HK-2 (cell line): ENCODE results near the gene TMEM131.
A peak's percentile ranks its signal among the peaks of the same experiment; 100 is the strongest.
"Not testable (repeated sequence)": the region's sequence is repeated elsewhere in the genome, so short reads cannot be mapped to it uniquely, and the experiment has no call there.

Experiments
- DNase-seq: peaks from one replicate; pipeline ENCODE4 v3.0.0-alpha.2; 2018; ENCODE audit not compliant: unreplicated experiment

The TMEM131 gene

DNA sequence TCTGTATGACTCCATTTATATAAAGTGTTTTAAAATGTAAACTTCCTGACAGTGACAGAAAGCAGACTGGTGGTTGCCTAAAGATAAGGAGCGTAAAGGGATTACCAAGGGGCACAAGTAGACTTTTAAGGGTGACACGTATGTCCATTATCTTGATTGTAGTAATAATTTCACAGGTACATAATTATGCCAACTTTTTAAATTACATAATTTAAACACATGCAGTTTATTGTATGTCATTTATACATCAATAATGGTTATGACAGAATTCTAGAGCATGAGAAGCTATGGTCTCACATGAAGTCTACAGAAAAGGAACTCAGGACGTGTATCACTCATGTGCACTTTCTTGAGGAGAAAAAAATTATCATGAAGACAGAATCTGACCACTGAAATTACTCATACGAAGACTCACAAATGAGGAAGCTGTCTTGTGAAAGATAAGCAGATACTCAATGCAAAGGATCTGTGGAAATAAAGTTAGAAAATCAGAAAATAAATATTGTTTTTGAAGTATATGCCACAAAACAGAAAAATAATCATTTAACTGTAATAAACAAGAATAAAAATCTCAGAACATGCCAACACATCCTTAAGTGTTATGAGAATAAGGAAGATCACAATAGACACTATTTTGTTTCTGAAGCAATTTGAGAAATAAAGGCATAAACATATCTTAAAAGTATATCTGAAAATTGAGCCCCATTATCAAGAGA lies 84.4 kb downstream of the TMEM131 start:
- DNase-seq, result no peak

DNA sequence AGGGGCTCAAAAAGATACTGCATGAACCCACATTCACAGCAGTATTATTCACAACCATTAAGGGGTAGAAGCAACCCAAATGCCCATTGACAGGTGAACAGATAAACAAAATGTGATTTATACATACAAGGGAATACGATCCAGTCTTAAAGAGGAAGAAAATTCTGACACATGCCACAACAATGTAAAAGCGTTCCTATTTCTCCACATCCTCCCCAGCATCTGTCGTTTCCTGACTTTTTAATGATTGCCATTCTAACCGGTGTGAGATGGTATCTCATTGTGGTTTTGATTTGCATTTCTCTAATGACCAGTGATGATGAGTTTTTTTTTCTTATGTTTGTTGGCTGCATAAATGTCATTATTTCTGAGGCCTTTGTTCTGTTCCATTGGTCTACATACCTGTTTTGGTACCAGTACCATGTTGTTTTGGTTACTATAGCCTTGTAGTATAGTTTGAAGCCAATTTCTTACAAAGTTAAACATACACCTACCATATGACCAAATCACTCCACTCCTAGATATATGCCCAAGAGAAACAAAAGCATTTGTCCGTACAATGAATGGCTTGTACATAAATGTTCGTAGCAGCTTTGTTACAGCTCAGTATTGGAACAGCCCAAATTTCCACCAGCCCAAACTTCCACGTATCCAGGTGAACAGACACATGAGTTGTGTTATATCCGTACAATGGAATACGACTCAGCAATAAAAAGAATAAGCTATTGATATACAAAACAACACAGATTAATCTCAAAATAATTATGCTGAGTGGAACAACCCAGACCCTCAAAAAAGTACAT lies 85.1 kb downstream of the TMEM131 start:
- DNase-seq, result no peak

DNA sequence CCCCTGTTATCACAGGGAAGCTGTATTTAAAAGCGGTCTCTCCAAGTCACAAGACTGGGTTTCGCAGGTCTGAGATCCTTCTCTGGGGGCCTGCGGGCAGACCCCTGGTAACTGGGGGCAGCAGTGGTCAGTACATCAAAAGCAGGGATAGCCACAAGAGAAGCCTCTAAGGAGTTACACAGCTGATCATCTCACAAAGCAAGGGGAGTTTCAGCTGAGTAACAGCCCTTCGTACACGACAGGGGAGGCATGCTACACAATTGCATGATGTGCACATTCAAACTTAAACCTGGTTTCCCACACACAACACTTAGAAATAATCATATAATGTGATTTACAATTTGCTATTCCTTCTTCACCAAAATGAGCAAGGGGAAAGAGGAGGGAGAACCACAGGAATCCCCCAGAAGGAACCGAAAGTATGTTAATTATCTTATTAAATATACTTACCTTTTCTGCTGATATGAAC lies 87.5 kb downstream of the TMEM131 start:
- DNase-seq, result no peak

- DNase-seq, result no peak
These were observed 88.2 kb downstream of the TMEM131 start for GRCh38 chr2:97907369-97908100.

DNA sequence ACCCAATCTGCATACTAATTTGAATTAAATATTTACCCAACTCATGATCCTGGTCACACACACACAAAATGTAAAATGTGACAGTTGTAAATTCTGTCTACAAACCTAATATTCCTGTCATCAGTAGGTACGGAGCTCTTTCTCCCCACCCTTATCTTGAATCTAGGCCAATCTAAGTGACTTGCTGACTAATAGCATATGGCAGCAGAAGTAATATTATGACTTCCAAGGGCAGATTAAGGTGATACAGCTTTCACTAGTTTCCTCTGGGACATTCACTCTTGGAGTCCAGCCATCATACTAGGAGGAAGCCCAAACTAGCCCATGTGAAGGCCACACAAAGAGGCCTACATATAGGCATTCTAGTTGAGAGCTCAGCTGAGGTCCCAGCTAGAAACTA lies 89.4 kb downstream of the TMEM131 start:
- no peak for DNase-seq

DNA sequence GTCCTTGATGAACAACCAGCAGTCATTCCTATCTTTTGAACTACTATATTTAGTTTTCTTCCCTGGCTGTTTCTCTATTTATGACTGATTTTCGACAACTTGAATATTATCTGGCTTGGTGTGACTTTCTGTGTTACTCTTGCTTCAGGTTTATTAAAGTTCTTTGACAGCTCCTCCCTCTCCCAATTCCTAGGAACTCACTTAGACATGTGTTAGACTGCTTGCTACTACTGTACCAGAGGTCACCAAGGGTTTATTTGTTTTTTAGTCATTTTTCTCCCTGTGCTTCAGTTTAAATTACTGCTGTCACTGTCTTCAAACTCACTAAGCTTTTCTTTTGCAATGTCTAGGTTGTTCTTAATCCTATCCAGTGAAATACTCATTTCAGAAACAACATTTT lies 90.5 kb downstream of the TMEM131 start:
- no peak for DNase-seq

GRCh38 chr2:97901862-97902261 lies 93.9 kb downstream of the TMEM131 start:
- DNase-seq, result no peak

DNA sequence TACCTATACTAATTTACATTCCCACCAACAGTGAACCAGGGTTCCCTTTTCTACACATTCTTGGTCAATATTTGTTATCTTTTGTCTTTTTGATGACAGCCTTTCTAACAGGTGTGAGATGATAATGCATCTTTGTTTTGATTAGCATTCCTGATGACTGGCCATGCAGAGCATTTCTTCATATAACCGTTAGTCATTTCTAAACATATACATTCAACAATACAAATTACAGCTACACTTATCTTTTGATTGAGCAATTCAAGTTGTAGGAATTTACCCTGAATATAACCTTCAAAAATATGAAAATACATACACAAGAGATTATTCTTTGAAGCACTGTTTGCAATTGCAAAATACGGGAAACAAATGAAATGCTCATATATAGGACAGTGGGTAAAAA lies 94.9 kb downstream of the TMEM131 start:
- DNase-seq, result no peak

GRCh38 chr2:97893042-97893441 lies 102.7 kb downstream of the TMEM131 start:
- not testable (repeated sequence) for DNase-seq

GRCh38 chr2:97891611-97892010 lies 104.1 kb downstream of the TMEM131 start:
- no peak for DNase-seq

GRCh38 chr2:97889156-97889555 lies 106.6 kb downstream of the TMEM131 start:
- no peak for DNase-seq

DNA sequence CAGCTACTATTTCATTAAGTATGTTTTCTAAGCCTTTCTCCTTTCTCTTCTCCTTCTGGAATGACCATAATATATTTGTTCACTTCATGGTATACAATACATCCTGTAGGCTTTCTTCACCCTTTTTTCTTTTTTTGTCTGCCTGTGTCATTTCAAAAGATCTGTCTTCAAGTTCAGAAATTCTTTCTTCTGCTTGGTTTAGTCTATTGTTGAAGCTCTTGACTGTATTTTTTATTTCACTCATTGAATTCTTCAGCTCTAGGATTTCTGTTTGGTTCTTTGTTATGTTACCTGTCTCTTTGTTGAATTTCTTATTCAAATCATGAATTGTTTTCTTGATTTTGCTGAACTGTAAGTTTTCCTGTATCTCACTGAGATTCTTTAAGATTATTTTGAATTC lies 109.9 kb downstream of the TMEM131 start:
- no peak for DNase-seq

GRCh38 chr2:97880334-97880733 lies 115.4 kb downstream of the TMEM131 start:
- no peak for DNase-seq

- DNase-seq, result no peak
These were observed 116.9 kb downstream of the TMEM131 start for GRCh38 chr2:97878865-97879264.

- not testable (repeated sequence) for DNase-seq
These were observed 117.4 kb downstream of the TMEM131 start for GRCh38 chr2:97878317-97878716.

DNA sequence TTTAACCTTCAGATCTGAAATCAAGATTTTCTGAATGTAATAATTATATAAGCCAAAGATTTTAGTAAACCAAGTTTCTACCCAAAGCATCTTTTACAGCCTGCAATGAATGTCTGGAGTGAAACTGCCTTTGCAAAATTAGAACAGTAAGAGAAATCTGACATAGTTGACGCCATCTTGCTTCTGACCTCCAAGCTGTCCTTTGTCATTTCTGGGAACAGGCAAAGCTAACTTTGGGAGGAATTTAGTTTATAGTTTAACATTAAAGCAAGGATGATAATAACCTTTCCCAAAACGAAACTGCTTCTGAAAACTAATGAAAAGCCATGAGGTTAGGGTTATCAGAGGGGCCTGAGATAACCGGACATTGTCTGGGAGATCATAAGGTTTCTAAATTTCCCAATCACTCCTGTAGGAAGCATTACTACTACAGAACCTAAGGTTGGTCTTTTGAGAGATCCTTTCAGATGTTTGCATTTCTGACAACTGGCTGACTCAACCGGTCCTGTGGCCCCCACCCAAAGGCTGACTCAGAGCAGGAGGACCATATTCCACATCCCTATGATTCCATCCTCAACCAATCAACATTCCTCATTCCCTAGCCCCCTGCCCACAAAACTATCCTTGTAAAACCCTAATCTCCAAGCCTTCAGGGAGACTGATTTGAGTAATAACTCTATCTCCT lies 124.5 kb downstream of the TMEM131 start:
- DNase-seq, result no peak

- peak; percentile 45 for DNase-seq
These were observed 125.3 kb downstream of the TMEM131 start for GRCh38 chr2:97870396-97870843.

- no peak for DNase-seq
These were observed 125.9 kb downstream of the TMEM131 start for GRCh38 chr2:97869722-97870346.

DNA sequence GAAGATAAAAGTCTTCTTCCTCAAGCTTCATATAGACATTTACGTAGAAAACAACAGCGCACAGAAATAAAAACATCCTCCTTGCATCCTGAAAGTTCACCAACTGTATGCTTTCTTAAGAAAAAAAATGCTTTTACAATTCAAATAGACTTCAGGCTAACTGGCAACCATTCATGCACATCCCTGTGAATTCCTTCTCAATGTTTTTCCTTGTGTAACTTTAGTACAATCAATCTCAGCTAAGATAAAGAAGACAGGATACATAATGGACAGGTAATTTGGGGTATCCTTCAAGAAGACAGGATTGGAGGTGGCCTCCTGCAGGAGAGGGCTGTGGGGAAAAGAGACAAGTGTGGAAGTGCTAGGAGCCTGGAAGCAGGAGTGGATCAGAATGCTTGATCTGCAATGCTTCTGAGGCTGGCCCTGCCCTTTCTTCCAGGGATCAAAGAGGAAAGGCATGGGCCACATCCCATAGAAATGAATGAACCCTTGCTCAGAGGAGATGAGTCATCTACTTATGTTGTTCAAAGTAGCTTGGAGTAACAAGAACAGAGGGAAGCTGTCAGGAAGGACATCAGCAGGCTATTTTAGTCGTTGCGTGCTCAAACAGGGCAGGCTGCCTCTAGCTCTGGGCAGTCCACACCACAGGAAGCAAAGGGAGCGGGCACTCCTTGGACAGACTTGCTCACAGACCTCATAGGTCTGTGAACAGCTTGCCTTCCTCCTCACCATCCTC lies 126.6 kb downstream of the TMEM131 start:
- DNase-seq, result peak; percentile 60

- no peak for DNase-seq
These were observed 131.9 kb downstream of the TMEM131 start for GRCh38 chr2:97863829-97864228.

DNA sequence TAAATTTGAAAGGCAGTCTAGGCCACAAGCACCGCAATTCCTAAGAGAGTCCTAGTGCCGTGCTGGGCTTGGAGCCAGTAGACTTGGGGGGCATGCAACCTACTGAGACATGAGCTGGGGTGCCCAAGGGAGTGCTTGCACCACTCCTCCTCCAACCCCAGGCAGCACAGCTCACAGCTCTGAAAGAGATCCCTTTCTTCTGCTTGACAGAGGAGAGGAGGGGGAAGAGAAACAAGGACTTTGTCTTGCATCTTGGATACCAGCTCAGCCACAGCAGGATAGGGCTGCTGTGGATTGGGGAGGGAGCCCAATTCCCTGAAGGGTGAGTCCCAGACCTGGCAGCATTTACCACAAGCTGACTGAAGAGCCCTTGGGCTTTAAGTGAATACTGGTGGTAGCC lies 134.6 kb downstream of the TMEM131 start:
- DNase-seq, result no peak
